Measurements from ENCODE around the gene SERINC4.
"Not testable (repeated sequence)": the region's sequence is repeated elsewhere in the genome, so short reads cannot be mapped to it uniquely, and the experiment has no call there.

The SERINC4 gene

GRCh38 chr15:43749690-43750345 lies 50.2 kb downstream of the SERINC4 start:
- no peak for DNase-seq (ENCODE audit: low read depth)

- no peak for DNase-seq (ENCODE audit: low read depth)
Observed at GRCh38 chr15:43748376-43748775, 51.6 kb downstream of the SERINC4 start.

GRCh38 chr15:43746903-43747309 lies 53.1 kb downstream of the SERINC4 start:
- DNase-seq (ENCODE audit: low read depth), result not testable (repeated sequence)

- DNase-seq (ENCODE audit: low read depth), result peak; percentile 78
Observed at GRCh38 chr15:43746245-43746902, 53.6 kb downstream of the SERINC4 start, which contains the start of gene PDIA3. TSS of gene PDIA3 (plus strand) at chr15:43746438. CDS start at chr15:43746540, 102 bp downstream.
